KOPT-K1 (cell line): Measurements from ENCODE around the gene SNAI3.

Experiments used
- H3K27ac ChIP-seq: fragments of 200-600 bp; sonication (generic); 2 replicates; pipeline ENCODE4 v1.5.1; 2016; ENCODE audit warnings: antibody characterized with exemption, mild to moderate bottlenecking, low read depth, low read length; ENCODE audit not compliant: poor library complexity, severe bottlenecking
- H3K36me3 ChIP-seq: fragments of 200-600 bp; sonication (generic); 2 replicates; pipeline ENCODE4 v1.5.1; 2017; ENCODE audit warnings: antibody characterized with exemption, mild to moderate bottlenecking, low read length, moderate library complexity; ENCODE audit not compliant: insufficient read depth
- H3K9me3 ChIP-seq: fragments of 200-600 bp; sonication (generic); 2 replicates; pipeline ENCODE4 v1.5.1; 2017; ENCODE audit warnings: antibody characterized with exemption, low read length, mild to moderate bottlenecking; ENCODE audit not compliant: insufficient read depth, poor library complexity, severe bottlenecking

Gene SNAI3

GRCh38 chr16:88686439-88687253 lies at the start of gene SNAI3:
Gene SNAI3 (minus strand): TSS chr16:88686507. CDS start chr16:88686406, 101 bp downstream.
- no peak within 1 kb of the TSS for H3K27ac ChIP-seq
- no peaks in the 10 kb centered on the region for H3K9me3 ChIP-seq
- no peaks in the 10 kb centered on the region for H3K36me3 ChIP-seq

- H3K9me3 ChIP-seq, result no peaks in the 10 kb centered on the region
- peaks cover 99% of the 10 kb centered on the region for H3K36me3 ChIP-seq
- no peak overlapping the region for H3K27ac ChIP-seq
These were observed 49.8 kb upstream of the SNAI3 start for GRCh38 chr16:88736088-88736487.

GRCh38 chr16:88735616-88736015 lies 49.3 kb upstream of the SNAI3 start:
- peaks cover 99% of the 10 kb centered on the region for H3K36me3 ChIP-seq

GRCh38 chr16:88735121-88735520 lies 48.8 kb upstream of the SNAI3 start:
- Histone ChIP-seq H3K9me3 (no peaks in the 10 kb centered on the region), H3K27ac (no peak overlapping the region), H3K36me3 (peaks cover 98% of the 10 kb centered on the region)

More at GRCh38 chr16:88735616-88736015, 49.3 kb upstream of the SNAI3 start:
- H3K27ac ChIP-seq, result no peak overlapping the region
- H3K9me3 ChIP-seq, result no peaks in the 10 kb centered on the region

- Histone ChIP-seq H3K36me3 (peaks cover 96% of the 10 kb centered on the region), H3K9me3 (no peaks in the 10 kb centered on the region), H3K27ac (no peak overlapping the region)
These were observed 48.0 kb upstream of the SNAI3 start for GRCh38 chr16:88734361-88734728.

DNA sequence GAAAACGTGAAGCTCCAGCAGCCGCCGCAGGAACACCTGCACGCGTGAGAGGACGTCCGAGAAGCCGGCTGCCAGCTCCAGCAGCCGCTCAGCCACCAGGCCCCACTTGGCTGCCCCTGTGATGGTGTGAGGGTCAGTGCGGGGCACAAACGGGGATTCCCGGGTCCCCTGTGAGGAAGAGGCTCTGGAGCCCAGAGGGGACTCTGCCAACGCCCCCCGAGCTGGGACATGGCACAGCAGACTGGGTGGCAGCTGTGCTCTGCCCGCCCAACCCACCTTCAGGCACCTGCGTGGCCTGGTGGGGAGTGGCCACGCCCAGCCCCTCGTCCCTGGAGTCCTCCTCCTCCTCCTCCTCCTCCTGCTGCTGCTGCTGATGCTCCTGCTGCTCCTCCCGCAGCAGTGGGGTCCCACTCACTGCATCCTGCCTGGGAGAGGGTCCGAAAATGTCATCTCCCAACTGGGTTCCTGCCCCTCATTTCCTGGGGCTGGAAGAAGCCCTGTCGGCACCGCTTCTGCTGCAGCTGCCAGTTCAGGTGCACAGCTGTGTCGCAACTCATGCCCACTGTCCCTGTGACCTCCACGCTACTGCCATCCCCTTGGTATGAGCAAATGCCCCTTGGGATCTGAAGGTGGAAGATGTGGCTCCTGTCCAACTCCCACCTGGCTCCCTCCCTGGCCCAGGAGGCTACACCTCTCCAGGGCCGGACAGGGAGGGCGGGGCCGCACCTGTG lies 47.5 kb upstream of the SNAI3 start:
- Histone ChIP-seq H3K36me3 (peaks cover 91% of the 10 kb centered on the region), H3K9me3 (no peaks in the 10 kb centered on the region), H3K27ac (no peak overlapping the region)

GRCh38 chr16:88732961-88733294 lies 46.6 kb upstream of the SNAI3 start:
- H3K9me3 ChIP-seq, result no peaks in the 10 kb centered on the region
- no peak overlapping the region for H3K27ac ChIP-seq
- H3K36me3 ChIP-seq, result peaks cover 85% of the 10 kb centered on the region

DNA sequence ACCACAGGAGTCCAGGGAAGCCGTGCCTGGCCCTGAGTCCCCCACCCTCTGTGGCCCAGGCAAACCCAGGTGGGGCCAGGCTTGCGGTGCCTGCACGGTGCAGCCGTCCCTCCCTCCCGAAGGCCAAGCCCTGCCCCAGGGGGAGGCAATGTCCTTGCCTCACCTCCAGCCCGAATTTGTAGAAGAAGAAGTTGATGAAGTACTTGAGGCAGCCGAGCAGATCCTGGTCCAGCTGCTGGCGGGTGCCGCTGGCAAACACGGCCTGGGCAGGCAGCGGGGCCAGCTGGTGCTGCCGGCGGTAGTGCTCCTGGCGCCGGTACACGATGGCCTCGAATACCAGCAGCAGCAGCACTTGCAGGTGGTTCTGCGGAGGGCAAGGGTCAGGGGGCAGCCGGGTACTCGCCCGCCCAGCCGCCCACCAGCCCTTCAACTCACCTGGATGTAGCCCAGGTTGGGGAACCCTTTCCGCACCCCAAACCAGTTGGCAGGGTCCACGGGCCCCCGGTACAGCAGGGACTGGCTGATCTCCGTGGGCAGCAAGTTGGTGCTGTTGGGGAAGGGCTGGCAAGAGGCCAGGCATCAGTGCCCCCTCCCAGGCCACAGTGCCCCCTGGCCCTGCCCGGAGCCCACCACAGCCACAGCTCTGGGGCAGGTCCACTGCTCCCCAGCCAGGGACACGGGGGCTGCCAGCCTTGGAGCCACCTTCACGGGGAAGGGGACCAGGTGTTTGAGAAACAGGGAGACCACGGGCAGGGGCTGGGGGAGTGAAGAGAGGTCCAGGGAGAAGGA lies 46.1 kb upstream of the SNAI3 start:
- Histone ChIP-seq H3K36me3 (peaks cover 85% of the 10 kb centered on the region), H3K9me3 (no peaks in the 10 kb centered on the region), H3K27ac (no peak overlapping the region)

GRCh38 chr16:88731699-88732098 lies 45.4 kb upstream of the SNAI3 start:
- H3K9me3 ChIP-seq, result no peaks in the 10 kb centered on the region
- H3K27ac ChIP-seq, result no peak overlapping the region
- peaks cover 85% of the 10 kb centered on the region for H3K36me3 ChIP-seq

DNA sequence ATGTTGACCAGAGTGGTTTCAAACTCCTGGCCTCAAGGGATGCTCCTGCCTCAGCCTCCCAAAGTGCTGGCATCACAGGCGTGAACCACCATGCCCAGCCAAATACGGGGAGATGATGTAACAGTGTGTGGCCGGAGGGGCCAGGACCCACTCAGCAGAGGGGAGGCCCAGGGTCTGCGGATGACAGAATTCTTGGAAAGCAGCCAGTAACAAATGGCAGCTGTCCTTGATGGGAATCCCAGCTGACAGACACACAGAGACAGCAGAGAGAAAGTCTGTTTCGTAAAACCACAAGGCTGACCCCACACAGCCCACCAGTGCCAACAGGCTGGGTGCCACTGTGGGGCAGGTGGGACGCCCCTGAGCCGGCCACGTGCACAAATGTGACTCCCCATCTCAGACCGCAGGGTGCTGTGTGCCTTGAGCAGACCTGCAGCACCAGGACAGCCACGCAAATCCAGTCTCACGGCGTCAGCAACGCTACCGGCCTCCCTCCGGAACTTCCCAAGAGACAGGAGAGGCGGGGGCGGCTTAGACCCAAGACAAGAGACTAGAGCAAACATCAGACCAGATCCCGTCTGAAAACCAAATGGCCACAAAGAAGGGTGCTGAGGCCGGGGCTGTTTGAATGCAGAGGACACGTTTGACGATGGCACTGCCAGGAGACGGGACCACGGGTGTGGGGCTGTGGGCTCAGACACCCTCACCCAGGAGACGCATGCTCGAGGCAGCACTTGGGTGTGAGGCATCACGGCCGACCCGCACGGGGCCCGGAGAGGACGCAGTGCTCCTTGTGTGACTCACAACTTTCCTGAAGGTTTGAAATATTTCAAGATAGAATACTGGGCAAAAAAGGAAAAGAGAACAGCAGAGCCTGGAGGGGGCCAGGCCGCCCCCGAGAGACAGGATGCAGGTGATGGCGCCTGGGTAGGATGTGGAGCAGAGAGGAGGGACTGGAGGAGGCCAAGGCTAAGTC lies 44.6 kb upstream of the SNAI3 start:
- Histone ChIP-seq H3K9me3 (no peaks in the 10 kb centered on the region), H3K36me3 (peaks cover 86% of the 10 kb centered on the region), H3K27ac (no peak overlapping the region)

DNA sequence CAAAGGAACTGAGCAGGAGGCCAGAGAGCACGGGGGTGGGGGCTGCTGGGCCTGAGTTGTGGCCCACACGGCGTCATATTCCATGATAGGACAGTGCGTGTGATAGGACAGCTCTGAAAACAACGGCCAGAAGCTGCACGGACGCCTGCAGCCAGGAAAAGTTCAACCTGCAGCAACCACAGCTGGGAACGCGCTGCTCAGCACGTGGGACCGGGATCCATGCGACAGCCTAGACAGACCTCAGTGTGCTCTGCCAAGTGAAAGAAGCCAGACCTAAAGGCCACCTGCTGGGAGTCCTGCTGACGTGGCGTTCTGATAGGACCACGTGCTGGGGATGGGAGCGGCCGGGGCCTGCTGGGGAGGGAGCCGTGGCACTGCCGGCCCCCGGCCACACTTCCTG lies 41.6 kb upstream of the SNAI3 start:
- Histone ChIP-seq H3K27ac (no peak overlapping the region), H3K9me3 (no peaks in the 10 kb centered on the region), H3K36me3 (peaks cover 86% of the 10 kb centered on the region)

- H3K36me3 ChIP-seq, result peaks cover 86% of the 10 kb centered on the region
- no peaks in the 10 kb centered on the region for H3K9me3 ChIP-seq
- no peak overlapping the region for H3K27ac ChIP-seq
These were observed 40.7 kb upstream of the SNAI3 start for GRCh38 chr16:88726981-88727380.

- H3K9me3 ChIP-seq, result no peaks in the 10 kb centered on the region
These were observed 40.1 kb upstream of the SNAI3 start for GRCh38 chr16:88726408-88726749.

DNA sequence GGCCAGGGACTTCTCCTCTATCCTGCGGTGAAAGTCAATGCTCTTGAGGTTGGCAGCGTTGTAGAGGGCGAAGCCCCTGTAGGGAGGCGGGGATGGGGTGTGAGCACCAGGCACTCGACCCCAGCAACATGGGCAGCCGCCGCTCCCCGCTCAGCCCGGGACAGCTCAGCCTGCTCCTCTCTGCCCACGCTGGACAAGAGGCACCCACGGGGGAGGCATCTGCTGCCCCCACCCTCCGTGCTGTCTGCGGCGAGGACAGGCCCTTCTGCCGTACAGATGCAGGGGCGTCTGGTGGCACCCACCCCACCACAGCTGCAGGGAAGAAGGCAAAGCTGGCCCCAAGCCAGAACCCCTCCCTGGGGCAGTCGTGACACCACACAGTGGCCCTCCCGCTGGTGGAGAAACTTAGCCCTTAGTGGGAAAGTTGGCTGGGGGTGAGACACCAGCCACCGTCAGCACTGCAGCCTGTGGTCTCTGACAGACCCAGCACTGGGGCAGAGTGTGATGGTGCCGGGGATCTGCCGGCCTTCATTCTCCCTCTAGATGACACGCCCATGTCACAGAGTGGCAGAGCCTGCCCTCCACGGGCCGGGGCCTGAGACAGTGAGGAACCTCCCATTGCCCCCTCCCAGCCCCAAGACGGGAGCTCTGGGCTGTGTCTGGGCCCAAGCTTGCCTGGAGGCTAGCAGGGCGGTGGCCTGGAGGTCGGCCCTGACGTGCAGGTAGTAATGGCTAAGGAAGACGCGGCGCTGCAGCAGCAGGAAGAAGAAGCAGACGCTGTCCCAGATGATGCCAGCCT lies 39.5 kb upstream of the SNAI3 start:
- Histone ChIP-seq H3K9me3 (no peaks in the 10 kb centered on the region), H3K27ac (no peak overlapping the region), H3K36me3 (peaks cover 86% of the 10 kb centered on the region)

More at GRCh38 chr16:88726408-88726749, 40.1 kb upstream of the SNAI3 start:
- no peak overlapping the region for H3K27ac ChIP-seq
- peaks cover 86% of the 10 kb centered on the region for H3K36me3 ChIP-seq
